ENCODE data around the gene DIDO1.

- TF ChIP-seq CTCF (conservative IDR thresholded peaks at IDR 0.05 in 1 of 2, IDR thresholded peaks at IDR 0.05 in 1 of 2; ENCODE audit: extremely low read depth in 1 of 2, insufficient read depth in 1 of 2, low read depth in 1 of 2, low read length in 2 of 2) (no peak), EZH2 (IDR thresholded peaks at IDR 0.05; ENCODE audit: borderline replicate concordance, low read length) (no peak)
These were observed 1.3 kb downstream of the DIDO1 start for GRCh38 chr20:62925076-62925419.

Data from mammary epithelial cell (primary cell).